C4-2B (cell line): Measurements from ENCODE around the gene CXCR2.

Experiments
- H3K27ac ChIP-seq: fragments of 450-650 bp; 2 replicates; pipeline ENCODE4 v1.5.1; 2017
- ZFX ChIP-seq: fragments of 450-650 bp; IDR thresholded peaks from 2 replicates; pipeline ENCODE4 v1.6.1; 2017
- TF ChIP-seq, protein P1 (sequence below): fragments of 450-650 bp; conservative IDR thresholded peaks from 2 replicates; pipeline ENCODE4 v1.5.1; 2017; ENCODE audit warnings: mild to moderate bottlenecking

CXCR2 gene

DNA sequence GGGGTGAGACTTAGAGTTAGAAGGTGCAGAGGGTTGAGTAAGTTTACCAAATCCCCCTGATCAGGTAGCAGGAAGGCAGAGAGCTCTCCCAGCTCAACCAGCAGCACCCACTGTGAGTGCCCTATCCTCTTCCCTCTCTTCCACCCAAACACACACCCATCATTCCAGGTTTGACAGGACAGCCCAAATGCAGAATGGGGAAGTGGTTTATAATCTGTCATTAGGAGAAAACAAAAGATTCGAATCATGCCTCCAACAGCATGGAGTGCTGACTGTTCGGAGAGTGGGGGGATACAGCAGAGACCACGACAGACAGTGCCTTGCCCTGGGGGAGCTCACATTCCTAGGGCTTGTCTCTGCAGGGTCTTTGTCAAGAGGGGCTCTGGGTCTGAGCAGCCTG is 11.7 kb downstream of the CXCR2 start:
- TF ChIP-seq ZFX, result no peak
- TF ChIP-seq, protein P1, sequence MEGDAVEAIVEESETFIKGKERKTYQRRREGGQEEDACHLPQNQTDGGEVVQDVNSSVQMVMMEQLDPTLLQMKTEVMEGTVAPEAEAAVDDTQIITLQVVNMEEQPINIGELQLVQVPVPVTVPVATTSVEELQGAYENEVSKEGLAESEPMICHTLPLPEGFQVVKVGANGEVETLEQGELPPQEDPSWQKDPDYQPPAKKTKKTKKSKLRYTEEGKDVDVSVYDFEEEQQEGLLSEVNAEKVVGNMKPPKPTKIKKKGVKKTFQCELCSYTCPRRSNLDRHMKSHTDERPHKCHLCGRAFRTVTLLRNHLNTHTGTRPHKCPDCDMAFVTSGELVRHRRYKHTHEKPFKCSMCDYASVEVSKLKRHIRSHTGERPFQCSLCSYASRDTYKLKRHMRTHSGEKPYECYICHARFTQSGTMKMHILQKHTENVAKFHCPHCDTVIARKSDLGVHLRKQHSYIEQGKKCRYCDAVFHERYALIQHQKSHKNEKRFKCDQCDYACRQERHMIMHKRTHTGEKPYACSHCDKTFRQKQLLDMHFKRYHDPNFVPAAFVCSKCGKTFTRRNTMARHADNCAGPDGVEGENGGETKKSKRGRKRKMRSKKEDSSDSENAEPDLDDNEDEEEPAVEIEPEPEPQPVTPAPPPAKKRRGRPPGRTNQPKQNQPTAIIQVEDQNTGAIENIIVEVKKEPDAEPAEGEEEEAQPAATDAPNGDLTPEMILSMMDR, result no peak

DNA sequence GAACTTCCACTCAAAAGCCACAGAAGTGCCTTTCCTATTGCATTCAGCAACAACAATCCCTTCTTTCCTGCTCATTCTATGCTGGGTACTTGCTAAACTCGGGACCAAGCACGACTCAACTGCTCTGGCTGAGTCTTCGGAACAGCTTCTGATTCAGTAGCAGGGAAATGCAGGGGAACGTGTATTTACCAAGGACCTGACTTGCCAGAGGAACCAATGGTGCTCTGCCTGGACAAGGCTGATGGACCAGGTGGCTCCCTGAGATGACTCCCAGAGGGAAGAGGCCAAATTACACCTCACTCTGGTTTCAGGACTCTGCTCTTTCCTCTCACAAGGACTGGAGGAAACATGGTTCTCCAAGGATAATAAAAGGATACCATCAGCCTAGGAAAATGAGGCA is 12.2 kb downstream of the CXCR2 start:
- H3K27ac ChIP-seq, result no peak overlapping the region
- no peak for TF ChIP-seq ZFX
- TF ChIP-seq, protein P1, result no peak

More for the DNA sequence above, 11.7 kb downstream of the CXCR2 start:
- no peak overlapping the region for H3K27ac ChIP-seq

DNA sequence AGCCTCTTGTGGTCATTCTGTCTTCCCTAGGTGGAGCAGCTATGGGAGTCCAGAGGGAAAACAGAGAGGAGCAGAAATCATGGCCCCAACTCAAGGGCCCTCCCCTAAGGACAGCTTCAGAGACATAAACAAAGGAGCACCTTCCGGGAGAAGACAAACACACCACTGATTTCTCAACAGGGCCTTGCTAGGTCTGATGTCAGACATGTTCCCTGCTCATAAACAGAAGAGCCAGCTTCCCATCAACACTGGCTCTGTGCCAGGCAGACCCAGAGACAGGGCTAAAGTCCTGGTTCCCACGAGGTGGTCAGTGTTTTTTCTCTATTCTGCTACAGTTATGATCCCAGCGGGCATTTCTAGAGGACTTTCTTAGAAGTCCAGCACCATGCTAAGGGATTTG is 19.3 kb downstream of the CXCR2 start:
- no peak for TF ChIP-seq ZFX
- H3K27ac ChIP-seq, result no peak overlapping the region; the same call in 1 of the 2 replicates

DNA sequence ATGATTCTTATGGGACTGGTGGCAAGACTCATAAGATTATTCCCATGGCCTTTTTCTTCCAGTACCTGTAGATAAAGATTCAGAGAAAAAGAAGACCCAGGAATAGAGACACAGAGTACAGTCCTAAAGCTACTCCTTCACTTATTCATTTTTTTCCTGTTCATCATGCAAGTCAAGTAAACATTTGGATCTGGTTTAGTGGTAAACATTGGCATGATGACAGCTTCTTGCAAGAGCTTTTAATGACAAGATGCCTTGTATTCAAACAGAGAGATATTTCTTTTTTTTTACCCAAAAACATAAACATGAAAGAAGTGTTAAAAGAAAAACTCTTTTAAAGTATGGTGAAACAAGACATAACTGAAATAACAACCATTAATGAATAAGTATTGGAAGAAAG is 20.2 kb downstream of the CXCR2 start:
- TF ChIP-seq, protein P1, result no peak
- TF ChIP-seq ZFX, result no peak
- H3K27ac ChIP-seq, result no peak overlapping the region

DNA sequence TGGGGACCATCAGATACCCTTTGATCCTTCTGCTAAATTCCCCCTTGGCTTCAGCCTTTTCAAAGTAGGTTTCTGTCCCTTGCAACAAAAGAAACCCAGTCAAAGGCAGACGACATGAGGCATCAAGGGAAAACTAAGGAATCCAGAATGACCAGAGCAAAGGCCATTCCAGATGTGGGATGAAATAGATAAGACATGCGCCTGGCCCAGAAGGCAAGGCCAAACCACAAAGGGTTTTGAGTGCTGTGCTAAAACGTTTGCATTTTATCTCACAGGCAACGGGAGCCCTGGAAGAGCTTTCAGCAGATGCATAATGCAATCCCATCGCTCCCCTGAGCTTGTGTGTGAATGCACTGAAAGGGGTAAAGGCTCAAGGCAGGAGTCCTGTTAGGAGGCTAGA is 23.3 kb downstream of the CXCR2 start:
- no peak overlapping the region for H3K27ac ChIP-seq
- TF ChIP-seq, protein P1, result no peak
- no peak for TF ChIP-seq ZFX

DNA sequence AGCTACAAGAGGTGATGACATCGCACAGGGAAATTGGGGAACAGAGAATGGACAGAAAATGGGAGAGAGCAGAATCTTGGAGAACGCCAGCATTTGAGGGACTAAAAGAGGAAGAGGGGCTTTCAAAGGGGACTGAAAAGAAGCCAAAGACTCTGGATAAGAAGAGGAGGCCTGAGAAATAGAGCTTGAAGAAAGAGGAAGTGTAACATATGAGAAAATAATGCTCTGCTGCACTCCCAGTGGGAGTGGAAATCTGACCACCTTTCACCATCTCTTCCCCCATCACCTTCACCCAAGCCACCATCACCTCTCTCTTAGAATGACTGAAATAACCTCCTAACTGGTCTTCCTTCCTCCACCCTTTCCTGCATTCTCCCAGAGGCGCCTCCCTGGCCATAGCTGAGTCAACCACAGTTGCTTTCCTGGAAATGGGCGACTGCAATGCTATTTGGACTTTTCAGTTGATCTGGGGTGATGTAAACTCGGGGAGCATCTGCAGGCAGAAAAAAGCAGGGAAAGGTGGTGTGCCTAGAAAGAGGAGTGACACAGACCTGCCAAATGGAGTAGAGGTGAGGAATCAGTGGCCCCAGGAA is 24.1 kb downstream of the CXCR2 start:
- TF ChIP-seq, protein P1, result no peak
- no peak for TF ChIP-seq ZFX
- no peak overlapping the region for H3K27ac ChIP-seq

DNA sequence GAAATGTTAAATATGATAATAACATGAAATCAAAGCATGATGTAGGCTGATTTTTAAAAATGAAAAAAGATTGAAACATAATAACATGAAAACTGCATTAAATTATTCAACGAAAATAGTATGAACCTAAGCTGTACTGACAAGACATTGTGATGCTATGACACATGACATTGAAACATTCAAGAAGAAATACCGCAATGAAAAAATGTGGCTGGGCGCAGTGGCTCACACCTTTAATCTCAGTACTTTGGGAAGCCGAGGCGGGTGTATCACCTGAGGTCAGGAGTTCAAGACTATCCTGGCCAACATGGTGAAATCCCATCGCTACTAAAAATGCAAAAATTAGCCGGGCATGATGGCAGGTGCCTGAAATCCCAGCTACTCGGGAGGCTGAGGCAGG is 26.3 kb downstream of the CXCR2 start:
- H3K27ac ChIP-seq, result peak overlapping the region; percentile 57
- TF ChIP-seq, protein P1, result no peak
- TF ChIP-seq ZFX, result no peak

DNA sequence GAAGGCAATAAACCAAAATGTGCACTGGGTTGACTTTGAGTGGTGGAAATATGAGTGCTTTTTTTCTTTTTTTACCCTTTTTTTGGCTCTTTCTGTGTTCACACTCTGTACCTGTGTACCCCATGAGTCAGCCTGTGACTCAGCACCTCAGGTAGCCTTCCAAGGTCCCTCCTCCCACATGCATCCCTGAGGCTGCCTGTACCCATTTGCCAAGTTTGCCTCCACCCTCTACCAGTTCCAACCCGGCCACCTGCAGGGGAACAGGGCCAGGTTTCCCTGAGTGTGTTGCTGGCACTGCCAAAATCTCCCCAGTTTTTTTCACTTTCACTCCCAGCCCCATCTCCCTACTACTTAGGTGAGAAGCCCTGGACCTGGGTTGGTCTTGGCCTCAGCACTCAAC is 26.9 kb downstream of the CXCR2 start:
- TF ChIP-seq, protein P1, result no peak
- no peak for TF ChIP-seq ZFX
- peak overlapping the region; percentile 57 for H3K27ac ChIP-seq
